Measurements from ENCODE around the gene CALHM2. TPM values are rescaled to one million over a fixed set of nuclear protein-coding genes. Genes with fewer than 3 reads are reported as not detected.

CALHM2 gene
- total RNA-seq, 1 experiment from 2014 or later = not detected

GRCh38 chr10:103451091-103451813 lies 918 bp downstream of the CALHM2 start:
- Histone ChIP-seq H3K4ac (ENCODE audit: low read depth, low read length) (no peak overlapping the region), H3K79me1 (ENCODE audit: insufficient read depth, low read depth, low read length, poor library complexity, severe bottlenecking) (no peaks in the 10 kb centered on the region), H4K5ac (ENCODE audit: insufficient read length, low read depth, low read length) (no peak overlapping the region), H3K56ac (ENCODE audit: insufficient read length, low read depth, low read length) (no peak overlapping the region), H3K4me1 (ENCODE audit: insufficient read depth, low read length) (no peaks in the 10 kb centered on the region), H3K18ac (ENCODE audit: insufficient read length, low read depth, low read length) (no peak overlapping the region), H3K27me3 (ENCODE audit: insufficient read depth, low read length) (no peaks in the 10 kb centered on the region), H4K8ac (replicated peaks; ENCODE audit: insufficient read length, low read depth, low read length) (no peak overlapping the region), H3K4me2 (ENCODE audit: insufficient read depth, insufficient read length, low read length) (no peak overlapping the region), H3K9me3 (ENCODE audit: control insufficient read depth, low read depth, low read length) (no peaks in the 10 kb centered on the region), H2BK15ac (ENCODE audit: low read depth, low read length) (no peak overlapping the region), H3K27ac (ENCODE audit: insufficient read length, low read depth, low read length) (no peak overlapping the region), H3K79me2 (ENCODE audit: insufficient read depth, low read length) (no peaks in the 10 kb centered on the region), H4K20me1 (ENCODE audit: control insufficient read depth, insufficient read depth, insufficient read length) (no peaks in the 10 kb centered on the region), H2AK5ac (ENCODE audit: insufficient read length, low read length) (no peak overlapping the region), H2BK12ac (ENCODE audit: insufficient read length, low read depth, low read length) (no peak overlapping the region), H2BK20ac (ENCODE audit: low read depth, low read length, poor library complexity, severe bottlenecking) (no peak overlapping the region), H3K23me2 (ENCODE audit: insufficient read length, low read depth, low read length, poor library complexity, severe bottlenecking) (no peaks in the 10 kb centered on the region), H2BK5ac (ENCODE audit: insufficient read length, low read length) (no peak overlapping the region), H3T11ph (ENCODE audit: low read length) (no peak overlapping the region), H2BK120ac (ENCODE audit: low read depth, low read length, poor library complexity, severe bottlenecking) (no peak overlapping the region), H3K23ac (ENCODE audit: insufficient read length, low read depth, low read length) (no peak overlapping the region), H2AFZ (ENCODE audit: low read length) (no peak overlapping the region), H4K91ac (ENCODE audit: insufficient read length, low read depth, low read length) (no peak overlapping the region), H3K9ac (ENCODE audit: extremely low read depth, insufficient read length, low read length) (no peak overlapping the region), H3K14ac (ENCODE audit: insufficient read depth, low read length) (no peak overlapping the region; the same call in 1 of the 2 replicates)
- no peaks in the 10 kb centered on the region; the same call in 1 of the 2 replicates for H3K27me3 Mint-ChIP-seq (ENCODE audit: low read depth)
- no CpG with 5 or more reads among the region's 14 CpGs for WGBS (ENCODE audit: extremely low coverage, insufficient read length, low lambda C conversion rate)
- peaks cover 4 to 28% (median 22%) of the 10 kb centered on the region in 3 experiments for H3K36me3 Mint-ChIP-seq (ENCODE audit: insufficient read depth in 1 of 3, low read depth in 3 of 3)
- 0 out of 7 replicates have a peak overlapping the region, but pooled peaks of 1 of the 3 experiments have one; percentile 70 for H3K27ac Mint-ChIP-seq
- no peak for TF ChIP-seq CTCF (conservative IDR thresholded peaks at IDR 0.05)
- no peak for DNase-seq
- no peaks in the 10 kb centered on the region for H3K9me3 Mint-ChIP-seq
- no peak overlapping the region; a peak in 1 of 5 replicates for H3K4me3 Mint-ChIP-seq
- H3K4me1 Mint-ChIP-seq = peaks cover 4 to 11% of the 10 kb centered on the region in 2 experiments; a peak in 3 of 4 replicates

Data from H9 (cell line).